Natural killer cell (primary cell): ENCODE data around the gene FAM131B. TPM values are rescaled to one million over a fixed set of nuclear protein-coding genes. Genes with fewer than 3 reads are reported as not detected.
"Not testable (repeated sequence)": the region's sequence is repeated elsewhere in the genome, so short reads cannot be mapped to it uniquely, and the experiment has no call there.

Experiments
- ATAC-seq, 3 donors: fragments of 150-1000 bp in 2 of 3; fragments of 200-7000 bp in 1 of 3; cut with Tn5 transposase; 1 replicate in 1 of 3; 2 replicates in 2 of 3; pipeline ENCODE4 v1.10.0; 2021; ENCODE audit warnings: mild to moderate bottlenecking in 2 of 3, moderate library complexity in 2 of 3
- DNase-seq, 2 donors: peaks; one replicate each; pipeline versions ENCODE4 v3.0.0 to v3.0.0-alpha.2; 2013 to 2021; ENCODE audit warnings: mixed read lengths in 1 of 2
- H3K27ac ChIP-seq: one replicate; pipeline ENCODE4 v1.5.1; 2013; ENCODE audit warnings: mild to moderate bottlenecking, low read length
- H3K27me3 ChIP-seq: one replicate; pipeline ENCODE4 v1.6.1; 2013; ENCODE audit warnings: low read length; ENCODE audit not compliant: control insufficient read depth, insufficient read depth
- H3K36me3 ChIP-seq: one replicate; pipeline ENCODE4 v1.6.1; 2013; ENCODE audit warnings: low read length; ENCODE audit not compliant: control insufficient read depth, insufficient read depth
- H3K4me1 ChIP-seq: one replicate; pipeline ENCODE4 v1.6.1; 2013; ENCODE audit warnings: low read length; ENCODE audit not compliant: control insufficient read depth, insufficient read depth
- H3K4me3 ChIP-seq: one replicate; pipeline ENCODE4 v1.5.1; 2013; ENCODE audit warnings: low read length
- H3K9me3 ChIP-seq: one replicate; pipeline ENCODE4 v1.6.1; 2013; ENCODE audit warnings: low read length; ENCODE audit not compliant: control insufficient read depth, insufficient read depth
- H3K27ac Mint-ChIP-seq, 2 donors: one replicate each; pipeline ENCODE4 v1.8.0; 2022; ENCODE audit warnings: mild to moderate bottlenecking in 2 of 2, mixed read lengths in 2 of 2, moderate library complexity in 1 of 2
- H3K27me3 Mint-ChIP-seq, 2 donors: one replicate each; pipeline ENCODE4 v1.8.0; 2022; ENCODE audit warnings: low read depth in 2 of 2, mixed read lengths in 2 of 2
- H3K36me3 Mint-ChIP-seq: one replicate; pipeline ENCODE4 v1.8.0; 2022; ENCODE audit warnings: mixed read lengths
- H3K4me1 Mint-ChIP-seq, 2 donors: one replicate each; pipeline ENCODE4 v1.8.0; 2022; ENCODE audit warnings: mixed read lengths in 2 of 2
- H3K4me3 Mint-ChIP-seq: one replicate; pipeline ENCODE4 v1.8.0; 2022; ENCODE audit warnings: mild to moderate bottlenecking, moderate library complexity, mixed read lengths
- H3K9me3 Mint-ChIP-seq, 2 donors: one replicate each; pipeline ENCODE4 v1.8.0; 2022; ENCODE audit warnings: mixed read lengths in 2 of 2
- WGBS: methylation state at CpG from one replicate; pipeline ENCODE4 v1.1.7; 2013; ENCODE audit warnings: missing lambda C conversion rate; ENCODE audit not compliant: insufficient coverage; 5-methylcytosine and 5-hydroxymethylcytosine counted together
- intact Hi-C: fragments of 100-400 bp; cut with micrococcal nuclease; formaldehyde crosslinking; loops from one replicate; pipeline ENCODE4 v1.14.2; 2022
- total RNA-seq, 4 donors: library from RNA; stranded (reverse); fragments of 120-200 nt in 1 of 4; gene quantifications; one replicate each; pipeline versions ENCODE4 v1.2.3 to v1.2.4, GENCODE V29; 2013 to 2022
- TF ChIP-seq, protein P1 (sequence below): fragments of 200-600 bp; IDR thresholded peaks from one replicate; pipeline ENCODE4 v1.8.0; 2022; ENCODE audit warnings: antibody characterized with exemption

The FAM131B gene
- total RNA-seq, 3 donors from 2014 or later (not counting 1 experiment from before 2014, with no cell fraction given), result 2.3 to 2.8 (median 2.5) TPM

- Mint-ChIP-seq H3K36me3 (no peaks in the 10 kb centered on the region), H3K27ac (no peak overlapping the region), H3K4me3 (no peak overlapping the region), H3K4me1 (peaks cover 27 to 33% of the 10 kb centered on the region in 2 donors), H3K9me3 (no peaks in the 10 kb centered on the region), H3K27me3 (peaks cover 49 to 60% of the 10 kb centered on the region in 2 donors)
- H3K27me3 ChIP-seq, result peaks cover 24% of the 10 kb centered on the region
- WGBS, result 91% methylated on average over 3 of the region's 3 CpGs
- intact Hi-C loops, result no loop called here
- peaks cover 30% of the 10 kb centered on the region for H3K4me1 ChIP-seq
- DNase-seq (no peak), ATAC-seq (no peak)
- H3K4me3 ChIP-seq, result no peak overlapping the region
- TF ChIP-seq, protein P1, sequence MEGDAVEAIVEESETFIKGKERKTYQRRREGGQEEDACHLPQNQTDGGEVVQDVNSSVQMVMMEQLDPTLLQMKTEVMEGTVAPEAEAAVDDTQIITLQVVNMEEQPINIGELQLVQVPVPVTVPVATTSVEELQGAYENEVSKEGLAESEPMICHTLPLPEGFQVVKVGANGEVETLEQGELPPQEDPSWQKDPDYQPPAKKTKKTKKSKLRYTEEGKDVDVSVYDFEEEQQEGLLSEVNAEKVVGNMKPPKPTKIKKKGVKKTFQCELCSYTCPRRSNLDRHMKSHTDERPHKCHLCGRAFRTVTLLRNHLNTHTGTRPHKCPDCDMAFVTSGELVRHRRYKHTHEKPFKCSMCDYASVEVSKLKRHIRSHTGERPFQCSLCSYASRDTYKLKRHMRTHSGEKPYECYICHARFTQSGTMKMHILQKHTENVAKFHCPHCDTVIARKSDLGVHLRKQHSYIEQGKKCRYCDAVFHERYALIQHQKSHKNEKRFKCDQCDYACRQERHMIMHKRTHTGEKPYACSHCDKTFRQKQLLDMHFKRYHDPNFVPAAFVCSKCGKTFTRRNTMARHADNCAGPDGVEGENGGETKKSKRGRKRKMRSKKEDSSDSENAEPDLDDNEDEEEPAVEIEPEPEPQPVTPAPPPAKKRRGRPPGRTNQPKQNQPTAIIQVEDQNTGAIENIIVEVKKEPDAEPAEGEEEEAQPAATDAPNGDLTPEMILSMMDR, result no peak
- H3K9me3 ChIP-seq, result no peaks in the 10 kb centered on the region
- H3K27ac ChIP-seq, result no peak overlapping the region
- H3K36me3 ChIP-seq, result no peaks in the 10 kb centered on the region
Measured at GRCh38 chr7:143406002-143406357, 43.5 kb upstream of the FAM131B start.

DNA sequence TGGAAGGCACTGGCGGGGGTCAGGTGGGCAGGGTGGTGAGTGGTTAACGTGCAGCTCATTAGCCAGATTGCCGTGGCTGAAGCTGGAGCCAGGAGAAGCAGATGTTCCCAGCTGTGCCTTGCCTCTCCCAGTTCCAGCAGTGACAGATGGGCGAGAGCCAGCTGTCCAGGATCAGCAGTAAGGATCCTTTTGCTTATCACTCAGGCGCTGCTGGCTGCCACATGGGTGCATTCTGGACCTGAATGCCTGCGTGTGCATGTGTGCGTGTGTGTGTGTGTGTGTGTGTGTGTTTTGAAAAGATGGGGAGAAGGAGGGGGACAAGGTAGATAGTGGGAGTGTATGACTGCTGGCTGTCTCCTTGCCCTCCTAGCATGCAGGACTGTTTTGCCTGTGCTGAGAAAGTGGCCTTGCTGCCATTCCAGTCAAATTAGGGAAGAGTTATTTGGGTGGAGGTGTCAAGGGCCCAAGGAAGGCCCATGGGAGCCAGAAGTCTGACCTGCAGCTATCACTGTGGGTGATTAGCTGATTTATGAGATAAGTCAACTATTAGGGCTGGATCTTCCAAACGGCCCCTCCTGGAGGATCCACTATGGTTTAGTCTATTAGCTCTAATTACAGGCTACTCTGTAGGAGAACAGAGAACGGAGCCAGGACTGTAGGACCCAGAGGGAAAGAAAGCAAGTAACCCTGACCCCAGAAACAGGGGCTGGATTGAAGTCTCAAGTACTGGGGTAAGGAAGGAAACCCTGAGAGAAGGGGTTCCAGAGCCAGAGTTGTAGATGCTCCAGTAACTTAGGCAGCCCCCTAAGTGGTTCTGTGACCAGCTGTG lies 42.9 kb upstream of the FAM131B start:
- Histone ChIP-seq H3K36me3 (no peaks in the 10 kb centered on the region), H3K4me3 (no peak overlapping the region), H3K27me3 (peaks cover 20% of the 10 kb centered on the region), H3K27ac (no peak overlapping the region), H3K9me3 (no peaks in the 10 kb centered on the region), H3K4me1 (peaks cover 30% of the 10 kb centered on the region)
- H3K36me3 Mint-ChIP-seq, result no peaks in the 10 kb centered on the region
- H3K4me3 Mint-ChIP-seq, result no peak overlapping the region
- no peak overlapping the region for H3K27ac Mint-ChIP-seq
- peaks cover 27 to 33% of the 10 kb centered on the region in 2 donors for H3K4me1 Mint-ChIP-seq
- TF ChIP-seq, protein P1, result no peak
- WGBS, result 89% methylated on average over 9 of the region's 9 CpGs
- ATAC-seq, result no peak
- peaks cover 45 to 54% of the 10 kb centered on the region in 2 donors for H3K27me3 Mint-ChIP-seq
- H3K9me3 Mint-ChIP-seq, result no peaks in the 10 kb centered on the region
- DNase-seq, result no peak
- intact Hi-C loops, result no loop called here

DNA sequence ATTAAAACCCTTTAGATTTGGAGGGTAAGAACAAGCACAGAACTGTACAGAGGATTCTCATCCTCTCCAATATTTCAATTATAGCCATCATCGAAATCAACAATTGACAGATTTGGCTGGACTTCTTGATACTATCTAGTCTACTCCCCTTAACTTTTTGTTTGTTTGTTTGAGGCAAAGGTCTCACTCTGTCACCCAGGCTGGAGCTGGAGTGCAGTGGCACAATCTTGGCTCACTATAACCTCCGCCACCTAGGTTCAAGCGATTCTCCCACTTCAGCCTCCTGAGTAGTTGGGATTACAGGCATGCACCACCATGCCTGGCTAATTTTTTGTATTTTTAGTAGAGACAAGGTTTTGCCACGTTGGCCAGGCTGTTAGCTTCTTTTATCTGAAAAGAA lies 39.7 kb upstream of the FAM131B start:
- H3K4me1 Mint-ChIP-seq, H3K27ac Mint-ChIP-seq, H3K4me3 ChIP-seq, H3K27ac ChIP-seq, H3K4me3 Mint-ChIP-seq, intact Hi-C loops, H3K36me3 Mint-ChIP-seq, H3K27me3 ChIP-seq, H3K9me3 Mint-ChIP-seq, H3K4me1 ChIP-seq, H3K36me3 ChIP-seq, ATAC-seq, DNase-seq, H3K9me3 ChIP-seq: not testable (repeated sequence)
- 97% methylated on average over 4 of the region's 4 CpGs for WGBS
- peaks cover 22 to 30% of the 10 kb centered on the region in 2 donors for H3K27me3 Mint-ChIP-seq

GRCh38 chr7:143401265-143401664 lies 38.8 kb upstream of the FAM131B start:
- Histone ChIP-seq H3K4me1 (no peaks in the 10 kb centered on the region), H3K4me3 (no peak overlapping the region), H3K27me3 (peaks cover 1% of the 10 kb centered on the region), H3K27ac (no peak overlapping the region), H3K9me3 (no peaks in the 10 kb centered on the region), H3K36me3 (no peaks in the 10 kb centered on the region)
- Mint-ChIP-seq H3K27me3 (peaks cover 15 to 21% of the 10 kb centered on the region in 2 donors), H3K9me3 (no peaks in the 10 kb centered on the region), H3K4me1 (no peaks in the 10 kb centered on the region), H3K36me3 (no peaks in the 10 kb centered on the region), H3K27ac (no peak overlapping the region), H3K4me3 (no peak overlapping the region)
- ATAC-seq, result no peak
- TF ChIP-seq, protein P1, result no peak
- intact Hi-C loops, result no loop called here
- no peak for DNase-seq
- WGBS, result 95% methylated on average over 12 of the region's 12 CpGs
